ENCODE data around the gene DNAH3. TPM values are rescaled to one million over a fixed set of nuclear protein-coding genes. Genes with fewer than 3 reads are reported as not detected.
"Not testable (repeated sequence)": the region's sequence is repeated elsewhere in the genome, so short reads cannot be mapped to it uniquely, and the experiment has no call there.

Gene DNAH3, protein sequence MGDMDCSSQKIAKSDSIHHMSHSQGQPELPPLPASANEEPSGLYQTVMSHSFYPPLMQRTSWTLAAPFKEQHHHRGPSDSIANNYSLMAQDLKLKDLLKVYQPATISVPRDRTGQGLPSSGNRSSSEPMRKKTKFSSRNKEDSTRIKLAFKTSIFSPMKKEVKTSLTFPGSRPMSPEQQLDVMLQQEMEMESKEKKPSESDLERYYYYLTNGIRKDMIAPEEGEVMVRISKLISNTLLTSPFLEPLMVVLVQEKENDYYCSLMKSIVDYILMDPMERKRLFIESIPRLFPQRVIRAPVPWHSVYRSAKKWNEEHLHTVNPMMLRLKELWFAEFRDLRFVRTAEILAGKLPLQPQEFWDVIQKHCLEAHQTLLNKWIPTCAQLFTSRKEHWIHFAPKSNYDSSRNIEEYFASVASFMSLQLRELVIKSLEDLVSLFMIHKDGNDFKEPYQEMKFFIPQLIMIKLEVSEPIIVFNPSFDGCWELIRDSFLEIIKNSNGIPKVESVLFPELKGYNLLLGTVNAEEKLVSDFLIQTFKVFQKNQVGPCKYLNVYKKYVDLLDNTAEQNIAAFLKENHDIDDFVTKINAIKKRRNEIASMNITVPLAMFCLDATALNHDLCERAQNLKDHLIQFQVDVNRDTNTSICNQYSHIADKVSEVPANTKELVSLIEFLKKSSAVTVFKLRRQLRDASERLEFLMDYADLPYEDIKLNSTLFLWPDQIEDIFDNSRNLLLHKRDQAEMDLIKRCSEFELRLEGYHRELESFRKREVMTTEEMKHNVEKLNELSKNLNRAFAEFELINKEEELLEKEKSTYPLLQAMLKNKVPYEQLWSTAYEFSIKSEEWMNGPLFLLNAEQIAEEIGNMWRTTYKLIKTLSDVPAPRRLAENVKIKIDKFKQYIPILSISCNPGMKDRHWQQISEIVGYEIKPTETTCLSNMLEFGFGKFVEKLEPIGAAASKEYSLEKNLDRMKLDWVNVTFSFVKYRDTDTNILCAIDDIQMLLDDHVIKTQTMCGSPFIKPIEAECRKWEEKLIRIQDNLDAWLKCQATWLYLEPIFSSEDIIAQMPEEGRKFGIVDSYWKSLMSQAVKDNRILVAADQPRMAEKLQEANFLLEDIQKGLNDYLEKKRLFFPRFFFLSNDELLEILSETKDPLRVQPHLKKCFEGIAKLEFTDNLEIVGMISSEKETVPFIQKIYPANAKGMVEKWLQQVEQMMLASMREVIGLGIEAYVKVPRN (N-terminal part only)
- not detected for total RNA-seq
- not detected for polyA plus RNA-seq
- long read RNA-seq, donor 1, partial matches to known transcripts, result 0 of 1 reads
- long read RNA-seq, donor 1, other reads (novel, unspliced or antisense), result 1 of 1 reads
- long read RNA-seq, donor 2, partial matches to known transcripts, result 0 of 5 reads
- long read RNA-seq, donor 2, other reads (novel, unspliced or antisense), result 5 of 5 reads

DNA sequence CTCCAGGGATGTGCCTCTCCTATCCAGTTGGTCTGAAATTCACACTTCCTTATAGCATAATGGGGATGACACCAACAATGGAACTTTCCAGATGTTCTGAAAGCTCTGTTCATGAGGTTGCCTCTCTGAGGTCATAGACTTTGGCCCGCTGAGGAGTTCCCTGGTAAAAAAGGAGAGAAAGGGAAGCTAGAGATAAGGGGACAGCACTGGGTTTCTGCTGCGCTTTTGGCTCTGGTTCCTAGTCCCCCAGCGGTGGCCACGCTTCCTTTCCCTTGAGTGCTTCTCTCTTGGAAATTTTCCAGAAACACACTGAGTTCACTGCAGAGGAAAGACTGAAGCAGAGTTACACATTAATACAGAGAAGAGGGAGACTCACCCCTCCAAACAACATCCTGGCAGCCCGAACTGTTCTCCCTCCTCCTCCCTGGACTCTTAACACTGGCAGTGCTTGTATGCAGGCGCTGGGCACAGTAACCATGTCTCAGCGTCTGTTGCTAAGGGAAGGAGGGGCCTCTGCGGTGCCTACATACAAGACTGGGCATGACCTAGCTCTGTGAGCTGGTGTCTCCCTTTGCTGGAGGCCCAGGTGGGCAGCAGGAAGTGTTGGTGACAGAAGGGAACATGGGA lies at the start of gene DNAH3:
Gene DNAH3 (minus strand): TSS at position 472 of the 627 bp plus-strand sequence. CDS start 527 bp downstream, outside the sequence.
- no peak for ATAC-seq (ENCODE audit: low FRiP score)
- no peaks in the 10 kb centered on the region for H3K4me1 ChIP-seq (ENCODE audit: control insufficient read depth in 1 of 2, insufficient read depth in 2 of 2, low read length in 2 of 2)
- no peaks in the 10 kb centered on the region for H3K36me3 ChIP-seq (ENCODE audit: control insufficient read depth in 1 of 2, insufficient read depth in 2 of 2, low read length in 1 of 2)
- no peak within 1 kb of the TSS for H3K4me3 ChIP-seq (ENCODE audit: low read length in 2 of 2)
- WGBS, 2 donors, result 3 to 4% methylated on average over 8 of the region's 8 CpGs
- H3K27me3 ChIP-seq (ENCODE audit: control insufficient read depth in 1 of 2, insufficient read depth in 2 of 2, low read length in 1 of 2), result no peaks in the 10 kb centered on the region
- no peaks in the 10 kb centered on the region for H3K9me3 ChIP-seq (ENCODE audit: control insufficient read depth, low read length)
- DNase-seq, result no peak
- intact Hi-C loops (cut with DNase I), result no loop called here
- no peak within 1 kb of the TSS for H3K27ac ChIP-seq (ENCODE audit: low read depth in 1 of 2, low read length in 2 of 2)

DNA sequence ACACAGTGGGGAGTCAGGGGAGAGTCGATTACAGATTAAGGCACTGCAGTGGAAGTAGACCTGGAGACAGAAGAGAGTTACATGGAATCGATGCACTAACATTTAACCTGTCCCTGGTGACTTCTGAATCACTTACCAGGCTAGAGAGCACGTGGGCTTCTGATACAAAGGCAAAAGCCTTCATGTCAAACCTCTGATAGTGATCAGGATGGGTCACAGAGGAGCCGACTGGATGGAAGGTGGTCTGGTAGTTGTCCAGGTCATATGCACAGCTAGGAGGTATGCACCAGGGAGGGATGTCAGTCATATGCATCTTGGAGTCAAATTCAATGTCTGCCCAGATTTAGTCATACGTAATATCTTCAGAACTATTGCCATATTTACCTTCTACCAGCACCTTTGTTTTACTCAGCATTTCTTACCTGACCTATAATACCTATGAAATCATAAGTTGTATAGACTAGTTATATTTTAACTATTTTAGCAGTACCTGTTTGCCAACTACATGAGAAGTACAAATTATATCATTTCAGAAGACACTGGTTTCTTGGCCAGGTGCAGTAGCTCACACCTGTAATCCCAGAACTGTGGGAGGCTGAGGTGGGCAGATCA lies 49.1 kb upstream of the DNAH3 start:
- H3K4me1 ChIP-seq (ENCODE audit: control insufficient read depth in 1 of 2, insufficient read depth in 2 of 2, low read length in 2 of 2), result no peaks in the 10 kb centered on the region
- WGBS, 2 donors, result 80 to 85% methylated on average over 5 of the region's 5 CpGs

DNA sequence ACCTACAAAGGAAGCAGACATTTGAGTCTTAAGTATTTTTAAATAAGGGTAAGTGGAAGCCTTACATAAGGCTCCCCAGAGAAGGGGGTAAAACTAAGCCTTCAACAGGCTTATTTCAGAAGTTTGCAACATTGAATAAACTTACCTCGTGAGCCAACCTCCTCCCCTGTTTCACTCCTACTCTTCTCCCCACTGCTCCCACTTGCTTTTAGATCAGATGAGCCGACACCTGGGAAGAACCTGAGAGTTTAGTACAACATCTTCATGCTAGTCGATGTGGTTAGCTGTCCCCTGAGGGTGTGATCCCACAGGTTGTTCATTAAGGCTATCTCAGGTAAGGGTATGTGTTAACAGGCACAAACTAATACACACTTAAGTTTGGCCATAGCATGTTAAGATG lies 47.0 kb upstream of the DNAH3 start:
- no peaks in the 10 kb centered on the region for H3K27me3 ChIP-seq (ENCODE audit: control insufficient read depth in 1 of 2, insufficient read depth in 2 of 2, low read length in 1 of 2)
- no peaks in the 10 kb centered on the region for H3K9me3 ChIP-seq (ENCODE audit: control insufficient read depth, low read length)
- 88 to 89% methylated on average over 3 of the region's 3 CpGs for WGBS, 2 donors
- no peaks in the 10 kb centered on the region for H3K4me1 ChIP-seq (ENCODE audit: control insufficient read depth in 1 of 2, insufficient read depth in 2 of 2, low read length in 2 of 2)
- H3K36me3 ChIP-seq (ENCODE audit: control insufficient read depth in 1 of 2, insufficient read depth in 2 of 2, low read length in 1 of 2), result no peaks in the 10 kb centered on the region
- H3K4me3 ChIP-seq (ENCODE audit: low read length in 2 of 2), result no peak overlapping the region
- no peak for DNase-seq
- intact Hi-C loops (cut with DNase I), result no loop called here
- ATAC-seq (ENCODE audit: low FRiP score), result no peak
- no peak overlapping the region for H3K27ac ChIP-seq (ENCODE audit: low read depth in 1 of 2, low read length in 2 of 2)

More for the DNA sequence above, 49.1 kb upstream of the DNAH3 start:
- Histone ChIP-seq H3K27ac (ENCODE audit: low read depth in 1 of 2, low read length in 2 of 2) (no peak overlapping the region), H3K27me3 (ENCODE audit: control insufficient read depth in 1 of 2, insufficient read depth in 2 of 2, low read length in 1 of 2) (no peaks in the 10 kb centered on the region), H3K36me3 (ENCODE audit: control insufficient read depth in 1 of 2, insufficient read depth in 2 of 2, low read length in 1 of 2) (no peaks in the 10 kb centered on the region), H3K9me3 (ENCODE audit: control insufficient read depth, low read length) (no peaks in the 10 kb centered on the region), H3K4me3 (ENCODE audit: low read length in 2 of 2) (no peak overlapping the region)
- intact Hi-C loops (cut with DNase I), result no loop called here
- DNase-seq (no peak), ATAC-seq (ENCODE audit: low FRiP score) (no peak)

DNA sequence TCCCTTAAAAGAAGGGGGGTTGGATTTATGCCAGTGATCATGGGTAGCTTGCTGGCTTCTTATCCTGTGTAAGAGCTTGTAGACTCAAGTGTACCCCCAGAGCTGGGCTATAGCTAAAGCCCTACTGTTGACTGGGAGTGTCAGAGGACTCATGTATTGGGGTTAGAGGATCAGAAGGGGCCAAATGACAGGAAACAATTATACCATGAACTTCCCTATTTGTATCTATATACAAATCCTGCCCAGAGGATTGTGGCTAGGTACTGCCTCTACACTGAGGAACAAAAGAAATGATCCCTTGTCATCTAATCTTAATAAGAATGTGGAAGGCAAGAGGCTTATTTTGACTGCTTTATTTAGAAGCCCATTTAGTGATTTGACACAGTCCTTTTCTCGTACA lies 46.5 kb upstream of the DNAH3 start:
- no peaks in the 10 kb centered on the region for H3K4me1 ChIP-seq (ENCODE audit: control insufficient read depth in 1 of 2, insufficient read depth in 2 of 2, low read length in 2 of 2)
- H3K27ac ChIP-seq (ENCODE audit: low read depth in 1 of 2, low read length in 2 of 2), result no peak overlapping the region
- H3K36me3 ChIP-seq (ENCODE audit: control insufficient read depth in 1 of 2, insufficient read depth in 2 of 2, low read length in 1 of 2), result no peaks in the 10 kb centered on the region
- H3K9me3 ChIP-seq (ENCODE audit: control insufficient read depth, low read length), result no peaks in the 10 kb centered on the region
- WGBS, 2 donors, result 89 to 92% methylated on average over 1 of the region's 1 CpG
- H3K4me3 ChIP-seq (ENCODE audit: low read length in 2 of 2), result no peak overlapping the region
- no peaks in the 10 kb centered on the region for H3K27me3 ChIP-seq (ENCODE audit: control insufficient read depth in 1 of 2, insufficient read depth in 2 of 2, low read length in 1 of 2)
- intact Hi-C loops (cut with DNase I), result no loop called here
- DNase-seq (no peak), ATAC-seq (ENCODE audit: low FRiP score) (no peak)

DNA sequence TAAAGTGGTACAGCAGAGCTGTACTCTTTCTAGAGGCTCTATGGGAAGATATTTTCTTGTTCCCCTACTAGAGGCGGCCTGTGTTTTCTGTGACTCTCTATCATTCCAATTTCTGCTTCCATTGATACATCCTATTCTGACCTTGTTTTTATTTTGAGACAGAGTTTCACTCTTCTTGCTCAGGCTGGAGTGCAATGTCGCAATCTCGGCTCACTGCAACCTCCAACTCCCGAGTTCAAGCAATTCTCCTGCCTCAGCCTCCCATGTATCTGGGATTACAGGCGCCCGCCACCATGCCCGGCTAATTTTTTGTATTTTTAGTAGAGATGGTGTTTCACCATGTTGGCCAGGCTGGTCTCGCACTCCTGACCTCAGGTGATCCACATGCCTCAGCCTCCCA lies 44.7 kb upstream of the DNAH3 start:
- H3K9me3 ChIP-seq (ENCODE audit: control insufficient read depth, low read length); DNase-seq; ATAC-seq (ENCODE audit: low FRiP score); intact Hi-C loops (cut with DNase I); H3K4me1 ChIP-seq (ENCODE audit: control insufficient read depth in 1 of 2, insufficient read depth in 2 of 2, low read length in 2 of 2); H3K27ac ChIP-seq (ENCODE audit: low read depth in 1 of 2, low read length in 2 of 2); H3K27me3 ChIP-seq (ENCODE audit: control insufficient read depth in 1 of 2, insufficient read depth in 2 of 2, low read length in 1 of 2); H3K4me3 ChIP-seq (ENCODE audit: low read length in 2 of 2); H3K36me3 ChIP-seq (ENCODE audit: control insufficient read depth in 1 of 2, insufficient read depth in 2 of 2, low read length in 1 of 2): not testable (repeated sequence)
- 95 to 97% methylated on average over 8 of the region's 8 CpGs for WGBS, 2 donors

DNA sequence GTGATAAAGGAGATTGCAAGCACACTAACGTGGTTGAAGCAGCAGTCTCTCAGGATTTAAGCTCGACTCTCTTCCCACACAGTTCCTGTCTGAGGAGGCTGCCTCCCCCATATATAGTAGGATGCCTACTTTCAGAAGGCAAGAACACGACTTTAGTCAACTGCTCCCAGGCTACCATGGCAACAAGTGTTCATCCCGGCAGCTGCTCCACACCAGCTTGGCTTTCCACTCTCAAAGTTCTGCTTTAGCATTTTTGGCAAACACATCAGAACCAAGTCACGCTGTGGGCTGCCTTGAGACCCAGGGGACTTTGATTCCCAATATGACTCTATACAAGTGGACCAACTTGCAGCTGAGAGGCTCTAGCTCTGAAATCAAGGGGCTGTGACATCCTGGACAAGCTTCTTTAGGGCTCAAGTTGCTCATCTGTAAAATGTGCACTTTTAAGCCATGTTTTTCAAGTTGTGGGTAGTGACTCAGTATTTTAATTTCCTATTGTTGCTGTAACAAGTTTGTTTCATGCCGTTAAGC lies 44.2 kb upstream of the DNAH3 start:
- H3K36me3 ChIP-seq (ENCODE audit: control insufficient read depth in 1 of 2, insufficient read depth in 2 of 2, low read length in 1 of 2), result no peaks in the 10 kb centered on the region
- H3K9me3 ChIP-seq (ENCODE audit: control insufficient read depth, low read length), result peaks cover 4% of the 10 kb centered on the region
- H3K4me1 ChIP-seq (ENCODE audit: control insufficient read depth in 1 of 2, insufficient read depth in 2 of 2, low read length in 2 of 2), result no peaks in the 10 kb centered on the region
- intact Hi-C loops (cut with DNase I), result loop anchor here in 1 of 2 donors (5.0 kb wide), 1 partner anchor 82 kb away; the partner anchor contains the start of gene CRYM
- no peak for DNase-seq
- peaks cover 0 to 2% of the 10 kb centered on the region in 2 donors for H3K27me3 ChIP-seq (ENCODE audit: control insufficient read depth in 1 of 2, insufficient read depth in 2 of 2, low read length in 1 of 2)
- no peak for ATAC-seq (ENCODE audit: low FRiP score)
- H3K4me3 ChIP-seq (ENCODE audit: low read length in 2 of 2), result no peak overlapping the region
- H3K27ac ChIP-seq (ENCODE audit: low read depth in 1 of 2, low read length in 2 of 2), result no peak overlapping the region
- 18 to 19% methylated on average over 6 of the region's 6 CpGs for WGBS, 2 donors

DNA sequence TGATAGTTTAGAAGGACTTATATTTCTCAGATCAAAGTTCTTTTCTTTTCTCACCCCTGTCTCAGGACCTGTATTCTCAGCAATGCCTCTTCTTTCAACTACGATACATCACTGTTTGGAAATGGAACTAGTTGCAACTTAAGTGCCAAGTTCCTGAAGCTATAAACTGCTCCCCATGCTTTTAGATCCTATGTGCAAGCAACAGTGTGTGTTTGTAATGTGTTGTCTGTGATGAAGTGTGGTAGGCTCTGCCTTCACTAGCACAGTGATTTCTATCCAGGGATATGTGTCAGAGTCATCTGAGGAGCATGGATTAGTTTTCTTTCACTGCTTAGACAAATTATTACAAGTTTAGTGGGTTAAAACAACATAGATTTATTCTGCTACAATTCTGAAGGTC lies 42.3 kb upstream of the DNAH3 start:
- WGBS, 2 donors, result 54 to 69% methylated on average over 1 of the region's 1 CpG

More for the DNA sequence above, 42.3 kb upstream of the DNAH3 start:
- H3K9me3 ChIP-seq (ENCODE audit: control insufficient read depth, low read length), result peaks cover 4% of the 10 kb centered on the region
- no peak overlapping the region for H3K27ac ChIP-seq (ENCODE audit: low read depth in 1 of 2, low read length in 2 of 2)
- peaks cover 0 to 2% of the 10 kb centered on the region in 2 donors for H3K27me3 ChIP-seq (ENCODE audit: control insufficient read depth in 1 of 2, insufficient read depth in 2 of 2, low read length in 1 of 2)
- intact Hi-C loops (cut with DNase I), result loop anchor here in 1 of 2 donors (5.0 kb wide), 1 partner anchor 84 kb away; the partner anchor contains the start of gene CRYM
- no peaks in the 10 kb centered on the region for H3K36me3 ChIP-seq (ENCODE audit: control insufficient read depth in 1 of 2, insufficient read depth in 2 of 2, low read length in 1 of 2)
- ATAC-seq (ENCODE audit: low FRiP score) (no peak), DNase-seq (no peak)
- no peak overlapping the region for H3K4me3 ChIP-seq (ENCODE audit: low read length in 2 of 2)
- peaks cover 0 to 1% of the 10 kb centered on the region in 2 donors for H3K4me1 ChIP-seq (ENCODE audit: control insufficient read depth in 1 of 2, insufficient read depth in 2 of 2, low read length in 2 of 2)

Data from aorta (tissue), 5 donors.